Measurements from ENCODE around the gene BABAM2.

The BABAM2 gene

GRCh38 chr2:28049416-28049815 is 158.9 kb downstream of the BABAM2 start:
- no peak overlapping the region for H3K4me3 ChIP-seq (ENCODE audit: low read length)
- H3K27ac ChIP-seq (ENCODE audit: low read depth, low read length): no peak overlapping the region
- H3K27me3 ChIP-seq (ENCODE audit: insufficient read depth, low read length): no peaks in the 10 kb centered on the region
- no peak overlapping the region for H3K9ac ChIP-seq (ENCODE audit: low read depth, low read length)
- WGBS: 95% methylated on average over 1 of the region's 1 CpG
- no peaks in the 10 kb centered on the region for H3K9me3 ChIP-seq (ENCODE audit: insufficient read depth, low read depth, low read length)
- no peaks in the 10 kb centered on the region for H3K36me3 ChIP-seq (ENCODE audit: insufficient read depth, low read length)
- H3K4me1 ChIP-seq (ENCODE audit: insufficient read depth, low read length): no peaks in the 10 kb centered on the region

GRCh38 chr2:28049899-28050298 is 159.4 kb downstream of the BABAM2 start:
- H3K9ac ChIP-seq (ENCODE audit: low read depth, low read length): no peak overlapping the region
- no peak overlapping the region for H3K27ac ChIP-seq (ENCODE audit: low read depth, low read length)
- H3K4me1 ChIP-seq (ENCODE audit: insufficient read depth, low read length): no peaks in the 10 kb centered on the region
- H3K27me3 ChIP-seq (ENCODE audit: insufficient read depth, low read length): no peaks in the 10 kb centered on the region
- WGBS: 85% methylated on average over 2 of the region's 2 CpGs
- no peaks in the 10 kb centered on the region for H3K9me3 ChIP-seq (ENCODE audit: insufficient read depth, low read depth, low read length)
- no peaks in the 10 kb centered on the region for H3K36me3 ChIP-seq (ENCODE audit: insufficient read depth, low read length)
- H3K4me3 ChIP-seq (ENCODE audit: low read length): no peak overlapping the region

GRCh38 chr2:28052691-28053090 is 162.2 kb downstream of the BABAM2 start:
- H3K4me3 ChIP-seq (ENCODE audit: low read length): no peak overlapping the region
- no peak overlapping the region for H3K27ac ChIP-seq (ENCODE audit: low read depth, low read length)

GRCh38 chr2:28053597-28053996 is 163.1 kb downstream of the BABAM2 start:
- WGBS: 83% methylated on average over 2 of the region's 2 CpGs

More at GRCh38 chr2:28052691-28053090, 162.2 kb downstream of the BABAM2 start:
- WGBS: 100% methylated on average over 1 of the region's 1 CpG
- Histone ChIP-seq H3K4me1 (ENCODE audit: insufficient read depth, low read length) (no peaks in the 10 kb centered on the region), H3K9ac (ENCODE audit: low read depth, low read length) (no peak overlapping the region), H3K9me3 (ENCODE audit: insufficient read depth, low read depth, low read length) (no peaks in the 10 kb centered on the region), H3K36me3 (ENCODE audit: insufficient read depth, low read length) (no peaks in the 10 kb centered on the region), H3K27me3 (ENCODE audit: insufficient read depth, low read length) (no peaks in the 10 kb centered on the region)

DNA sequence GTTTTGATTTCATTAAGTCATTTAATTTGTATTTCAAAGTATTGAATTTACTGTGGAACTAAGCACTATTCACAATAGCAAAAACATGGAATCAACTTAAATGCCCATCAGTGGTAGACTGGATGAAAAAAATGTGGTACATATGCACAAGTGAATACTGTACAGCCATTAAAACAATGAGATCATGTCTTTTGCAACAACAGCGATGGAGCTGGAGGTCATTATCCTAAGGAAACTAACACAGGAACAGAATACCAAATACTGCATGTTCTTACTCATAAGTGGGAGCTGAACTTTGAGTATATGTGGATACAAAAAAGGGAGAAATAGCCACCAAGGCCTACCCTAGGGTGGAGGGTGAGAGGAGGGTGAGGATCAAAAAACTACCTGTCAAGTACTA is 164.4 kb downstream of the BABAM2 start:
- Histone ChIP-seq H3K4me1 (ENCODE audit: insufficient read depth, low read length) (no peaks in the 10 kb centered on the region), H3K36me3 (ENCODE audit: insufficient read depth, low read length) (no peaks in the 10 kb centered on the region), H3K4me3 (ENCODE audit: low read length) (no peak overlapping the region), H3K9me3 (ENCODE audit: insufficient read depth, low read depth, low read length) (no peaks in the 10 kb centered on the region), H3K27me3 (ENCODE audit: insufficient read depth, low read length) (no peaks in the 10 kb centered on the region), H3K27ac (ENCODE audit: low read depth, low read length) (no peak overlapping the region), H3K9ac (ENCODE audit: low read depth, low read length) (no peak overlapping the region)
- WGBS: 100% methylated on average over 1 of the region's 1 CpG

More at GRCh38 chr2:28053597-28053996, 163.1 kb downstream of the BABAM2 start:
- H3K27me3 ChIP-seq (ENCODE audit: insufficient read depth, low read length): no peaks in the 10 kb centered on the region
- H3K9me3 ChIP-seq (ENCODE audit: insufficient read depth, low read depth, low read length): no peaks in the 10 kb centered on the region
- H3K4me3 ChIP-seq (ENCODE audit: low read length): no peak overlapping the region
- H3K36me3 ChIP-seq (ENCODE audit: insufficient read depth, low read length): no peaks in the 10 kb centered on the region
- no peak overlapping the region for H3K9ac ChIP-seq (ENCODE audit: low read depth, low read length)
- H3K4me1 ChIP-seq (ENCODE audit: insufficient read depth, low read length): no peaks in the 10 kb centered on the region
- H3K27ac ChIP-seq (ENCODE audit: low read depth, low read length): no peak overlapping the region

DNA sequence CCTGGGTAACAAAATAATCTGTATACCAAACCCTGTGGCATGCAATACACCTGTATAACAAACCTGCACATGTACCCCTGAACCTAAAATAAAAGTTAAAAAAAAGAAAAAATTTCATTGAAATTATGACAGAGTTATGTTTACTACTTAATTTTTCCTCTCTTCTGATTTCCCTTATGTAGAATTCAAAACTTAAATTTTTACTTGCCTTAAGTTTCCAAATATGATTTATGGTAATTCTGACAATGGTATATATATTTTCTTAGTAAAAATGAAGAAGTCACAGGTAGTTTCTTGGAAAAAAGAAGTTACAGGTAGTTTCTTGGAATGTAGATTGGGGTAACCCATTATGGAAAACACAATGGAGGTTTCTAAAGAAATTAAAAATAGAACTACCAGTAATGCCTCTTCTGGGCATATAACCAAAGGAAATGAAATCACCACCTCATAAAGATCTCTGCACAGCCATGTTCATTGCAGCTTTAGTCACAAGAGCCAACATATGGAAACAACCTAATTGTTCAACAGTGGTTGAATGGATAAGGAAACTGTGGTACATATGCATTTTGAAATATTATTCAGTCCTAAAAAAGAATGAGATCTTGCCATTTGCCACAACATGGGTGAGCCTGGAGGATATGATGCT is 164.9 kb downstream of the BABAM2 start:
- no peaks in the 10 kb centered on the region for H3K36me3 ChIP-seq (ENCODE audit: insufficient read depth, low read length)
- no peaks in the 10 kb centered on the region for H3K27me3 ChIP-seq (ENCODE audit: insufficient read depth, low read length)
- H3K4me1 ChIP-seq (ENCODE audit: insufficient read depth, low read length): no peaks in the 10 kb centered on the region
- H3K9me3 ChIP-seq (ENCODE audit: insufficient read depth, low read depth, low read length): no peaks in the 10 kb centered on the region
- H3K27ac ChIP-seq (ENCODE audit: low read depth, low read length): no peak overlapping the region
- no peak overlapping the region for H3K9ac ChIP-seq (ENCODE audit: low read depth, low read length)
- no peak overlapping the region for H3K4me3 ChIP-seq (ENCODE audit: low read length)

GRCh38 chr2:28058791-28059190 is 168.3 kb downstream of the BABAM2 start:
- WGBS: 95% methylated on average over 4 of the region's 5 CpGs
- no peak overlapping the region for H3K27ac ChIP-seq (ENCODE audit: low read depth, low read length)
- no peaks in the 10 kb centered on the region for H3K4me1 ChIP-seq (ENCODE audit: insufficient read depth, low read length)
- no peak overlapping the region for H3K4me3 ChIP-seq (ENCODE audit: low read length)
- no peaks in the 10 kb centered on the region for H3K36me3 ChIP-seq (ENCODE audit: insufficient read depth, low read length)
- H3K9ac ChIP-seq (ENCODE audit: low read depth, low read length): no peak overlapping the region
- H3K9me3 ChIP-seq (ENCODE audit: insufficient read depth, low read depth, low read length): no peaks in the 10 kb centered on the region; the same call in 1 of the 2 replicates
- no peaks in the 10 kb centered on the region for H3K27me3 ChIP-seq (ENCODE audit: insufficient read depth, low read length)

GRCh38 chr2:28062867-28063266 is 172.3 kb downstream of the BABAM2 start:
- 86% methylated on average over 1 of the region's 2 CpGs for WGBS
- no peaks in the 10 kb centered on the region; the same call in 1 of the 2 replicates for H3K9me3 ChIP-seq (ENCODE audit: insufficient read depth, low read depth, low read length)
- no peaks in the 10 kb centered on the region for H3K27me3 ChIP-seq (ENCODE audit: insufficient read depth, low read length)
- H3K36me3 ChIP-seq (ENCODE audit: insufficient read depth, low read length): no peaks in the 10 kb centered on the region
- no peak overlapping the region for H3K4me3 ChIP-seq (ENCODE audit: low read length)
- H3K9ac ChIP-seq (ENCODE audit: low read depth, low read length): no peak overlapping the region
- H3K4me1 ChIP-seq (ENCODE audit: insufficient read depth, low read length): no peaks in the 10 kb centered on the region
- no peak overlapping the region for H3K27ac ChIP-seq (ENCODE audit: low read depth, low read length)

DNA sequence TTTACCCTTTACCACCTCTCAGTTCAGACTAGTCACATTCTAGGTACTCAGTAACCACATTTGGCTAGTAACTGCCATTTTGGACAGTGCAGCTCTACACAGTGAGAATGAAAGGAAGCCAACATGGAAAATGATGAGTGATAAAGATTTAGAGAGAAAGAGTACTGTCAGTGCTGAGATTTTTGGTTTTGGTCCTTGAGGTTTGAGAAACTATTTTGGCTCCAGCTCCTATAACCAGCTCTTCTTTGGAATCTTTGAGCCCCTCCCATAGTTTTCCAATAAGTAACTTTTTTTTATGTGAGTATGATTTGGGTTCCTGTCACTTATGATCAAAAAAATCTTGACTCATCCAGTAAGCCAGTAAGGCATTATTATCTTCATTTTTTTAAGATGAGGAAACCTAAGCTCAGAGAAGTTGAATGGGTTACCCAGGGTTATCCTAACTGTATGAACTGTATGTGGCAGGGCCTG is 173.0 kb downstream of the BABAM2 start:
- Histone ChIP-seq H3K27ac (ENCODE audit: low read depth, low read length) (no peak overlapping the region), H3K4me3 (ENCODE audit: low read length) (no peak overlapping the region), H3K9me3 (ENCODE audit: insufficient read depth, low read depth, low read length) (no peaks in the 10 kb centered on the region; the same call in 1 of the 2 replicates), H3K27me3 (ENCODE audit: insufficient read depth, low read length) (no peaks in the 10 kb centered on the region), H3K36me3 (ENCODE audit: insufficient read depth, low read length) (no peaks in the 10 kb centered on the region), H3K9ac (ENCODE audit: low read depth, low read length) (no peak overlapping the region), H3K4me1 (ENCODE audit: insufficient read depth, low read length) (no peaks in the 10 kb centered on the region)

DNA sequence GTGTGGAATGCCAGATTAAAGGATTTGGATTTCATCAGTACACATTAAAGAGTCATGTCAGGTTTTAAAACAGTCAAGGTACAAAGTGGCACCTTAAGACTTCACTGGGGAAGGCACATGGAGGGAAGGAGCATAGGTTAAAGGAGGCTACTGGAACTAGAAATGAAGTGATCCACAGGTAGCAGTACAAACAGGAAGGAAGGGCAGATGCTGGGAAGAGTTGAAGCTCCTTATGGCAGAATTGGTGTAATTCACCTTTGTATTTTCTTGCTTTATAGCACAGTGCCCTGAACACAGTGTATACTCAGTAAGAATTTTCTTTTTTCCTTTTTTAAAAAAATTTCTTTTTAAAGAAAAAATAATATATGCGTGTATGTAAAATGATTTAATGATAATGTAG is 177.1 kb downstream of the BABAM2 start:
- H3K9me3 ChIP-seq (ENCODE audit: insufficient read depth, low read depth, low read length): no peaks in the 10 kb centered on the region
- no peak overlapping the region for H3K9ac ChIP-seq (ENCODE audit: low read depth, low read length)
- H3K27me3 ChIP-seq (ENCODE audit: insufficient read depth, low read length): no peaks in the 10 kb centered on the region
- no peak overlapping the region for H3K27ac ChIP-seq (ENCODE audit: low read depth, low read length)
- WGBS: no CpG with 5 or more reads among the region's 1 CpG
- H3K4me3 ChIP-seq (ENCODE audit: low read length): no peak overlapping the region
- no peaks in the 10 kb centered on the region for H3K4me1 ChIP-seq (ENCODE audit: insufficient read depth, low read length)
- no peaks in the 10 kb centered on the region for H3K36me3 ChIP-seq (ENCODE audit: insufficient read depth, low read length)

DNA sequence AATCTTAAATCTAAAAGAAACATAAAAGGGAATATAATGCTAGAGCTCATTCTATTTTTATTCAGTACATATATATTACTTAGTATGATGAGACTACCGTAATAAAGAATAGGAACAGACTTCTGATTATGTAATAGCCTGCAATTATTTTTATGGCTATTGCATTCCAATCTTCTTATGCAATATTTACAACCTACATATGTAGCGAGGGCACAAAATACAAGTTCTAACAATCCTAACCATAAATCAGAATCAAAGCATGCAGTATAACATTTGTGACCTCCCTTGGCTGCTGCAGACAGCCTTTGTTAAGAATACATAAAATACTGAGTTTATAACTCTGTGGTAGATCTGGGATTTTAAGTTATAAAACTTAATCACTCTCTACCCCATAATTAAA is 177.6 kb downstream of the BABAM2 start:
- WGBS: 90% methylated on average over 1 of the region's 2 CpGs
- H3K4me1 ChIP-seq (ENCODE audit: insufficient read depth, low read length): no peaks in the 10 kb centered on the region

DNA sequence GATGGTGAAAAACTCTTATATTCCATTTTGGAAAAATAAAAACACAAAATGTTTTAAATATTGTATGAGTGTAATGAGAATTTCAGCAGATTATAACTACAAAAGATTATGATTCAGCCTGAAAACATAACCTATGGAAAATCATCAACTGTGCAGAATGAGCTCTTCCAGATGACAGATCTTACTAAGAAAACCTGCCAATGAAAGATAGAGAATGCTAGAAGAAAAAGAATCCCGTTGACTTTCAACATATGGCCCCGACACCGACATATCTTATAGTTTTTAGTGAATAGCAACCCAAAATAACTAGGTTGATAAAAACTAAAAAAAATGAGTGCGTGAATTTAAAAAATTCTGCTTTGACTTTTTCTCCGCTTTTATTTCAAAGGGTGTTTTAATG is 178.0 kb downstream of the BABAM2 start:
- H3K4me1 ChIP-seq (ENCODE audit: insufficient read depth, low read length): no peaks in the 10 kb centered on the region
- H3K9me3 ChIP-seq (ENCODE audit: insufficient read depth, low read depth, low read length): no peaks in the 10 kb centered on the region
- WGBS: 95% methylated on average over 2 of the region's 5 CpGs

More for the DNA sequence above, 177.6 kb downstream of the BABAM2 start:
- H3K27me3 ChIP-seq (ENCODE audit: insufficient read depth, low read length): no peaks in the 10 kb centered on the region
- H3K4me3 ChIP-seq (ENCODE audit: low read length): no peak overlapping the region
- no peaks in the 10 kb centered on the region for H3K36me3 ChIP-seq (ENCODE audit: insufficient read depth, low read length)
- no peak overlapping the region for H3K27ac ChIP-seq (ENCODE audit: low read depth, low read length)
- H3K9ac ChIP-seq (ENCODE audit: low read depth, low read length): no peak overlapping the region
- no peaks in the 10 kb centered on the region for H3K9me3 ChIP-seq (ENCODE audit: insufficient read depth, low read depth, low read length)

More for the DNA sequence above, 178.0 kb downstream of the BABAM2 start:
- no peak overlapping the region for H3K27ac ChIP-seq (ENCODE audit: low read depth, low read length)
- H3K36me3 ChIP-seq (ENCODE audit: insufficient read depth, low read length): no peaks in the 10 kb centered on the region
- H3K4me3 ChIP-seq (ENCODE audit: low read length): no peak overlapping the region
- no peak overlapping the region for H3K9ac ChIP-seq (ENCODE audit: low read depth, low read length)
- H3K27me3 ChIP-seq (ENCODE audit: insufficient read depth, low read length): no peaks in the 10 kb centered on the region
